DOHH2 (cell line): Measurements from ENCODE around the gene PDRG1.

ENCODE experiments used
- H3F3A ChIP-seq: fragments of 200-600 bp; sonication (generic), shearing (Covaris generic); 2 replicates; pipeline ENCODE4 v1.6.0; 2016; ENCODE audit warnings: antibody characterized with exemption, mild to moderate bottlenecking; ENCODE audit not compliant: control insufficient read depth, insufficient read depth
- H3K27ac ChIP-seq: fragments of 200-600 bp; sonication (generic); 2 replicates; pipeline ENCODE4 v1.5.1; 2014; ENCODE audit warnings: low read depth, mild to moderate bottlenecking, low read length, moderate library complexity
- H3K27me3 ChIP-seq: fragments of 200-600 bp; sonication (generic); 2 replicates; pipeline ENCODE4 v1.6.1; 2014; ENCODE audit warnings: mild to moderate bottlenecking, low read length, mixed read lengths; ENCODE audit not compliant: control insufficient read depth
- H3K36me3 ChIP-seq: fragments of 200-600 bp; sonication (generic); 2 replicates; pipeline ENCODE4 v1.6.1; 2014; ENCODE audit warnings: mild to moderate bottlenecking, low read length, moderate library complexity, mixed read lengths; ENCODE audit not compliant: control insufficient read depth
- H3K4me1 ChIP-seq: fragments of 200-600 bp; sonication (generic); 2 replicates; pipeline ENCODE4 v1.6.1; 2014; ENCODE audit warnings: mild to moderate bottlenecking, low read length, mixed read lengths; ENCODE audit not compliant: control insufficient read depth
- H3K4me2 ChIP-seq: fragments of 200-600 bp; sonication (generic); 2 replicates; pipeline ENCODE4 v1.6.0; 2014; ENCODE audit warnings: mild to moderate bottlenecking, low read length, moderate library complexity
- H3K4me3 ChIP-seq: fragments of 200-600 bp; sonication (generic); 2 replicates; pipeline ENCODE4 v1.5.1; 2014; ENCODE audit warnings: mild to moderate bottlenecking, low read length, mixed read lengths
- H3K79me2 ChIP-seq: fragments of 200-600 bp; sonication (generic); 2 replicates; pipeline ENCODE4 v1.6.1; 2014; ENCODE audit warnings: mild to moderate bottlenecking, low read length, mixed read lengths; ENCODE audit not compliant: control insufficient read depth
- H3K9me2 ChIP-seq: fragments of 200-600 bp; sonication (generic); replicated peaks from 2 replicates; pipeline ENCODE4 v1.6.1; 2014; ENCODE audit warnings: mild to moderate bottlenecking, low read length, mixed read lengths; ENCODE audit not compliant: control insufficient read depth
- H3K9me3 ChIP-seq: fragments of 200-600 bp; sonication (generic); 2 replicates; pipeline ENCODE4 v1.6.1; 2014; ENCODE audit warnings: antibody characterized with exemption, low read length, mixed read lengths; ENCODE audit not compliant: control insufficient read depth, insufficient read depth
- H4K20me1 ChIP-seq: fragments of 200-600 bp; sonication (generic); 2 replicates; pipeline ENCODE4 v1.6.0; 2014; ENCODE audit warnings: low read depth, mild to moderate bottlenecking, antibody characterized with exemption, low read length, moderate library complexity; ENCODE audit not compliant: control insufficient read depth, insufficient read depth
- EZH2phosphoT487 ChIP-seq: fragments of 200-600 bp; sonication (generic); IDR thresholded peaks from 2 replicates; pipeline ENCODE4 v1.6.1; 2017; ENCODE audit warnings: borderline replicate concordance, mild to moderate bottlenecking, antibody characterized with exemption, low read length, moderate library complexity, mixed read lengths
- TF ChIP-seq, protein P1 (sequence below): fragments of 200-600 bp; sonication (generic); IDR thresholded peaks from one replicate; pipeline ENCODE4 v1.5.1; 2014; ENCODE audit warnings: antibody characterized with exemption, mild to moderate bottlenecking, low read depth, low read length; ENCODE audit not compliant: poor library complexity, severe bottlenecking

PDRG1 gene

DNA sequence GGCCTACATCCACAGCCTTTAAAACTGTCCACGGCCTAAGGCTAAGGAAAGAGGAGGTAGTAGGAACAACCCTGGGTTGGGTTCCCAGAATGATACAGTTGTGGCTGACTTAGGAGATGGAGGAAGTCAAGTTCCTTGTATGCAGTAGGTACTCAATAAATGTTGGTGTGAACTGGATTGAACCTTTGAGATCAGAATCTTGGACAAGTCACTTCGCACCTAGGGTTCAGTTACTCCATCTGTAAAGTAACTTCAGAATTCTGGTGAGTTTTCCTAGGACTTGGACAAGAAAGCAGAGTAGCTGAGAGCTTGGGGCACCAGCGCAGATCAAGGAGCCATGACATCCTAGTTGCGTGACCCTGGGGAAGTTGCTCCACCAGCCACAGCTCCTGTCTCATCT is 25.2 kb upstream of the PDRG1 start:
- Histone ChIP-seq H3F3A (no peaks in the 10 kb centered on the region), H3K9me3 (no peaks in the 10 kb centered on the region), H3K4me3 (no peak overlapping the region), H3K36me3 (no peaks in the 10 kb centered on the region), H3K4me2 (no peak overlapping the region), H3K27ac (no peak overlapping the region), H3K27me3 (peaks cover 17% of the 10 kb centered on the region), H3K9me2 (no peaks in the 10 kb centered on the region), H3K4me1 (no peaks in the 10 kb centered on the region), H3K79me2 (no peaks in the 10 kb centered on the region), H4K20me1 (no peaks in the 10 kb centered on the region)
- TF ChIP-seq, protein P1, sequence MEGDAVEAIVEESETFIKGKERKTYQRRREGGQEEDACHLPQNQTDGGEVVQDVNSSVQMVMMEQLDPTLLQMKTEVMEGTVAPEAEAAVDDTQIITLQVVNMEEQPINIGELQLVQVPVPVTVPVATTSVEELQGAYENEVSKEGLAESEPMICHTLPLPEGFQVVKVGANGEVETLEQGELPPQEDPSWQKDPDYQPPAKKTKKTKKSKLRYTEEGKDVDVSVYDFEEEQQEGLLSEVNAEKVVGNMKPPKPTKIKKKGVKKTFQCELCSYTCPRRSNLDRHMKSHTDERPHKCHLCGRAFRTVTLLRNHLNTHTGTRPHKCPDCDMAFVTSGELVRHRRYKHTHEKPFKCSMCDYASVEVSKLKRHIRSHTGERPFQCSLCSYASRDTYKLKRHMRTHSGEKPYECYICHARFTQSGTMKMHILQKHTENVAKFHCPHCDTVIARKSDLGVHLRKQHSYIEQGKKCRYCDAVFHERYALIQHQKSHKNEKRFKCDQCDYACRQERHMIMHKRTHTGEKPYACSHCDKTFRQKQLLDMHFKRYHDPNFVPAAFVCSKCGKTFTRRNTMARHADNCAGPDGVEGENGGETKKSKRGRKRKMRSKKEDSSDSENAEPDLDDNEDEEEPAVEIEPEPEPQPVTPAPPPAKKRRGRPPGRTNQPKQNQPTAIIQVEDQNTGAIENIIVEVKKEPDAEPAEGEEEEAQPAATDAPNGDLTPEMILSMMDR = no peak
- TF ChIP-seq EZH2phosphoT487 = no peak

- H4K20me1 ChIP-seq = no peaks in the 10 kb centered on the region
- no peaks in the 10 kb centered on the region for H3K9me3 ChIP-seq
- H3K4me3 ChIP-seq = no peak overlapping the region
- H3K9me2 ChIP-seq = no peaks in the 10 kb centered on the region
- TF ChIP-seq, protein P1 = no peak
- TF ChIP-seq EZH2phosphoT487 = no peak
- H3F3A ChIP-seq = no peaks in the 10 kb centered on the region
- H3K27ac ChIP-seq = no peak overlapping the region
- no peaks in the 10 kb centered on the region for H3K4me1 ChIP-seq
- H3K27me3 ChIP-seq = peaks cover 19% of the 10 kb centered on the region
- H3K79me2 ChIP-seq = no peaks in the 10 kb centered on the region
- H3K36me3 ChIP-seq = no peaks in the 10 kb centered on the region
- H3K4me2 ChIP-seq = no peak overlapping the region
Measured at GRCh38 chr20:31975874-31976273, 24.0 kb upstream of the PDRG1 start.

DNA sequence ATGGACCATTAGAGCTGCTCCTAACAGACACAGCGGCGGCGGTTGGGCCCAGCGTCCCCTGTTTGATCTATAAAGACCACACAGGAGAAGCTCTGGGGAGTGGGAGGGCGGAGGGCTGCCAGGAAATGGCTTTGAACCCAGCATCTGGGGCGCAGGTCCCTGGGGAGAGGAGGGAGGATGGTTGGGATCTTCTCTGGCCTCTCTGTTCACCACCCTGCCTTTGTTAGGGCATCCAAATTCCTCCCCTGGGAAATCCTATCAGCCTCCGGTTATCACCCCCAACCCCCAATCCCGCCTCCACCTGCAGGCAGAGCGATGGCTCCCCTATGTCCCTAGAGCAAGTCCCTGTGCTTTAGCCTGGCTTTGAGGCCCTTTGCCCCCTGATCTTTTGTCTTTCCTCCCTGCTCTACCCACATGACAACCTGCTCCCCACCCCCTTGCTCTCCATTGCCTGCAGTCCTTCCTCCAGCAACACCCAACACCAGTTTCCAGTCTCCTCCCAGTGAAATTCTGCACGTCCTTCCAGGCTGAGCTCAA is 23.2 kb upstream of the PDRG1 start:
- Histone ChIP-seq H3K4me3 (no peak overlapping the region), H3K4me1 (no peaks in the 10 kb centered on the region), H4K20me1 (no peaks in the 10 kb centered on the region), H3F3A (no peaks in the 10 kb centered on the region), H3K79me2 (no peaks in the 10 kb centered on the region), H3K9me3 (no peaks in the 10 kb centered on the region), H3K36me3 (no peaks in the 10 kb centered on the region), H3K27me3 (peaks cover 26% of the 10 kb centered on the region), H3K9me2 (no peaks in the 10 kb centered on the region), H3K27ac (no peak overlapping the region), H3K4me2 (no peak overlapping the region)
- no peak for TF ChIP-seq EZH2phosphoT487
- TF ChIP-seq, protein P1 = no peak

DNA sequence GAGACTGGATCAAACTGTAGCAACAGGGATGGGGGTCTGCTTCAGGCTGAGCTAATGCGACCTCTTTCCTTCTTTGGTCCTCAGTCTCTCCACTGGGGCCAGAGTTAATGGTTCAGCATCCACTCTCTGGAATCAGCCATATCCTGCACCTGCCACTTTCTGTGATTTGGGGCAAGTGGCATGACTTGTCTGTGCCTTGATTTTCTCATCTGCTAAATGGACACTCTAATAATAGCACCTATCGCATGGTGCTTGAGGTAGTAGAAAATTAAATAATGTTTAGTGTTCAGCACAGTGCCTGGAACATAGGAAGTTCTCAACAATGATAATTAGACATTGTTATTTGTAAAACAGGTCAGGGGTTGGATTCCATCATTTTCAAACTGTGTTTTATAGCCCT is 22.4 kb upstream of the PDRG1 start:
- Histone ChIP-seq H3K4me2 (no peak overlapping the region), H3K9me2 (no peaks in the 10 kb centered on the region), H3K79me2 (no peaks in the 10 kb centered on the region), H3K36me3 (no peaks in the 10 kb centered on the region), H3K27me3 (peaks cover 33% of the 10 kb centered on the region), H3K4me3 (no peak overlapping the region), H3F3A (no peaks in the 10 kb centered on the region), H4K20me1 (no peaks in the 10 kb centered on the region), H3K4me1 (no peaks in the 10 kb centered on the region), H3K9me3 (no peaks in the 10 kb centered on the region), H3K27ac (no peak overlapping the region)
- no peak for TF ChIP-seq EZH2phosphoT487
- TF ChIP-seq, protein P1 = no peak
